RCC 7860 (cell line): ENCODE data around the gene CRLF2.
"Not testable (repeated sequence)": the region's sequence is repeated elsewhere in the genome, so short reads cannot be mapped to it uniquely, and the experiment has no call there.

Experiments
- DNase-seq: peaks from one replicate; pipeline ENCODE4 v3.0.0-alpha.2; 2015; ENCODE audit warnings: low spot score
- FAIRE-seq: peaks from 2 replicates; lab custom pipeline; 2012; peaks lifted over from hg19 to GRCh38; lab: Jason Lieb, UNC

The CRLF2 gene

DNA sequence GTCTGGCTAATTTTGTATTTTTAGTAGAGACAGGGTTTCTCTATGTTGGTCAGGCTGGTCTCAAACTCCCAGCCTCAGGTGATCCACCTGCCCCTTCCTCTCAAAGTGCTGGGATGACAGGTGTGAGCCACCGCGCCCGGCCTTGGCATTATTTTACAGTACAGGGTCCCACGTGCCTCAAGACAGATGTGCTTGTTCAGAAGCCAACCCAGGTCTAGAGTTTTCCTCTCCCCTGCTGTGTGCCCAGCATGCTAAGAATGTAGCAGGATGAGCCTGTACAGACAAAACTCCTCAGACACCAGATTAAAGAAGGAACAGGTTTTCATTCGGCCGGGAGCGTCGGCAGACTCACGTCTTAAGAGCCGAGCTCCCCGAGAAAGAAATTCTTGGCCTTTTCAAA, 42.2 kb downstream of the CRLF2 start:
- FAIRE-seq = no peak
- DNase-seq = no peak

DNA sequence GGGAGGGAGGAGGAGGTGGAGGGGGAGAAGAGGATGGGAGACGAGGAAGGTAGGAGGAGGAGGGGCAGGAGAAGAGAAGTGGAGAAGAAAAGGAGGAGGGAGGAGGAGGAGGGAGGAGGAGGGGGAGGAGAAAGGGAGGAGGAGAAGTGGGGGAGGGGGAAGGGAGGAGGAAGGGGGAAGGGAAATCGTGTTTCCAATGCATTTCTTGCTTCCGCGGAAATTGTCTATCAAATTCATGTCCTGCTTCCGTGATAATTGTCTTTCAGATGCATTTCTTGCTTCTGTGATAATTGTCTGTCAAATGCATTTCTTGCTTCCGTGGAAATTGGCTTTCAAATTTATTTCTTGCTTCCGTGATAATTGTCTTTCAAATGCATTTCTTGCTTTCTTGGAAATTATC, 43.3 kb downstream of the CRLF2 start:
- DNase-seq (no peak), FAIRE-seq (no peak)

DNA sequence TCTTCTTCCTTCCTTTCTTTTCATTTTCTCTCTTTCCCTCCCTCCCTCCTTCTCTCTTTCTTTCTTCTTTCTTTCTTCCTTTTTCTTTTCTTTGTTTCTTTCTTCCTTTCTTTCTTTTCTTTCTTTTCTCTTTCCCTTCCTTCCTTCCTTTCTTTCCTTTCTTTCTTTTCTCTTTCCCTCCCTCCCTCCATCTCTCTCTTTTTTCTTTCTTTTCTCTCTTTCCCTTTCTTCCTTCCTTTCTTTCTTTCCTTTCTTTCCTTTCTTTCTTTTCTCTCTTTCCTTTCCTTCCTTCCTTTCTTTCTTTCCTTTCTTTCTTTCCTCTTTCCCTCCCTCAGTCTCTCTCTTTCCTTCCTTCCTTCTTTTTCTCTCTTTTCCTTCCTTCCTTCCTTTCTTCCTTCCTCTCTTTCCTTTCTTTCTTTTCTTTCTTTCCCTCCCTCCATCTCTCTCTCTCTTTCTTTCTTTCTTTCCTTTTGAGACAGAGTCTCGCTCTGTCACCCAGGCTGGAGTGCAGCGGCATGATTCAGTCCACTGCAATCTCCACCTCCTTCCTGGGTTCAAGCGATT, 44.4 kb downstream of the CRLF2 start:
- no peak for FAIRE-seq

DNA sequence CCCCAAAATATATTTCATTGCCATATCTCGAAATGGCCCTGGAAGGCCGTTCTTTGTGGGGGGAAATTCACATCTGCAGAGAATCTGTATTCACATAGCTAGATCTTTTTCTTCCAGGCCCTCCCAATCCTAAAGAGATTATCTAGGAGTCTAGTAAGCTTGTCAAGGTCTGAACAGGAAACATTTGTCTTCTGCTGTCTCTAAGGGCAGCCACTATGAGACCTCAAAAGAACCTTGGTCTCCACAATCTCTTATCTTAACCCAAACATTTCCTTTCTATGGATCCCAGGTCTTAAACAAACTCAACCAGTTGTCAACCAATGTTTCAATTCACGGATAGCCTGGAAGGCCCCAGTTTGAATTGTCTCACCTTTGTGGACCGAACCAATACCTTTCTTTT, 45.0 kb downstream of the CRLF2 start:
- FAIRE-seq (no peak), DNase-seq (no peak)

More for the DNA sequence above, 44.4 kb downstream of the CRLF2 start:
- DNase-seq = no peak

DNA sequence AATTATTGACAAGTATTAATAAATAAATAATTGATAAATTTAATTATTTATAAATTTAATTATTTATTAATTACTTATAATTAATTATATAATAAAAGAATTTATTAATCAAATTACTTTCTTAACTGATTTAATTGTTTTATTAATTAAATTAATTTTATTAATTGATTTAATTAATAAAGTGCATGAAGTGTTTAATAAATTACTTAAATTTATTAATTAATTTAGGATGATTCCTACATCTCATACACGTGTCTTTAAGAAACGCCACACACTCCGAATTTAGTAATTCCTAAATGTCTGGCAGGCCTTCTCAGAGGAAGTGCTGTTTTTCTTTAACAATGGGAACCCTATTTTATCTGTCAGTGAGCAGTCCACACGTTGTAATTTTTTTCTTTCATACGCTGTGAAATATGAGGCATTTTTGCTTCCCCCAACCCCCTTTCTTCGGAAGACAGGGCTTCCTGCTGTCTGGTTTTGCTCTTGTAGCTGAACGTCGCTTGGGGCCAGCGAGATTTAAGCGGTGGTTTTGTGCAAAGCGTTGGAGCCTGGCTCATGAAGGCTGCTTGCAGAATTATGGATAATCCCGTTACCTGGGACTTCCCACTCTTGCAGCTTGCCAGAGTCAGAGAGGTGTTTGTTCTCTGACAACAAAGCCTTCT, 46.8 kb downstream of the CRLF2 start:
- no peak for DNase-seq
- no peak for FAIRE-seq

DNA sequence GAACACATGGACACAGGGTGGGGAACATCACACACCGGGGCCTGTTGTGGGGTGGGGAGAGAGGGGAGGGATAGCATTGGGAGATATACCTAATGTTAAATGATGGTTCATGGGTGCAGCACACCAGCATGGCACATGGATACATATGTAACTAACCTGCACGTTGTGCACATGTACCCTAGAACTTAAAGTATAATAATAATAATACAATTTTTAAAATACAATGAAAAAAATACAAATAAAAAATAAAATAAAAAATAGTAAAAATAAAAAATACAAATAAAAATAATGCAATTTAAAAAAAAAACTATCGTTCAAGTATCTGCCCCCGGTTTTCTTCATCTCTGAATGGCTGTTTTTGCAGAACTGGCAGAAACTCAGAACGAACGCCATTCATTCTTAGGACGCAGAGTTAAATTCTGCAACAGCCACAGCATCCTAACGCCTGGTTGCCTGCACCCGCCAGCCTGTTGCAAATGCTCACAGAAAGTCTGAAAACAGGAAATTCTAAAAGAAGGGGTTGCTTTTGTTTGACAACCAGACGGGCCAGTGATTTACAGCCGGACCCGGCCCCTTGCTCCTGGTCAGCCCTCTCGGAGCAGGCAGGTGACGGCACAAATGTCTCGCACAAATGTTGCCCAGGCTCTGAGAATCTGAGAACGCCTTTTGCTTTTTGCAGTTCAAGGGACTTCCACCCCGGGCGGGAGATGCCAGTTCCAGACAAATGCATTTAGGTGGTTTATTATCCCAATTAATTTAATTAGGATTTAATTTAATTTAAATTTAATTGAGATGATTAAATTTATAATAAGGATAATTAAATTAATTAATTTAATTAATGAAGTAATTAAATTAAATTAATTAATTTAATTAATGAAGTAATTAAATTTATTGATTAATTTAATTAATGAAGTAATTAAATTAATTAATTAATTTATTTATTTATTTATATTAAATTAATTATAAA, 47.8 kb downstream of the CRLF2 start:
- FAIRE-seq (no peak), DNase-seq (no peak)

DNA sequence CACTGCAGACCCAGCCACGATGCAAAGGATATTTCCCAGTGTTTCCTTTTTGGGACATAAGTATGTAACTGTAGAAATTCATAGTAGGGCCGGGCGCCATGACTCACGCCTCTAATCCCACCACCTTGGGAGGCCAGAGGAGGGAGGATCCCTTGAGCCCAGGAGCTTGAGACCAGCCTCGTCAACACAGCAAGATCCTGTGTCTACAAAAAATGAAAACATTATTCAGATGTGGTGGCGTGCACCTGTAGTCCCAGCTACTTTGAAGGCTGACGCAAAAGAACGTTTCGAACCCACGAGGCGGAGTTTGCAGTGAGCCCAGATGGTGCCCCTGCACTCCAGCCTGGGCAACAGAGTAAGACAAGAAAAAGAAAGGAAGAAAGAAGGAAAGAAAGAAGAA, 49.2 kb downstream of the CRLF2 start:
- FAIRE-seq (no peak), DNase-seq (no peak)

DNA sequence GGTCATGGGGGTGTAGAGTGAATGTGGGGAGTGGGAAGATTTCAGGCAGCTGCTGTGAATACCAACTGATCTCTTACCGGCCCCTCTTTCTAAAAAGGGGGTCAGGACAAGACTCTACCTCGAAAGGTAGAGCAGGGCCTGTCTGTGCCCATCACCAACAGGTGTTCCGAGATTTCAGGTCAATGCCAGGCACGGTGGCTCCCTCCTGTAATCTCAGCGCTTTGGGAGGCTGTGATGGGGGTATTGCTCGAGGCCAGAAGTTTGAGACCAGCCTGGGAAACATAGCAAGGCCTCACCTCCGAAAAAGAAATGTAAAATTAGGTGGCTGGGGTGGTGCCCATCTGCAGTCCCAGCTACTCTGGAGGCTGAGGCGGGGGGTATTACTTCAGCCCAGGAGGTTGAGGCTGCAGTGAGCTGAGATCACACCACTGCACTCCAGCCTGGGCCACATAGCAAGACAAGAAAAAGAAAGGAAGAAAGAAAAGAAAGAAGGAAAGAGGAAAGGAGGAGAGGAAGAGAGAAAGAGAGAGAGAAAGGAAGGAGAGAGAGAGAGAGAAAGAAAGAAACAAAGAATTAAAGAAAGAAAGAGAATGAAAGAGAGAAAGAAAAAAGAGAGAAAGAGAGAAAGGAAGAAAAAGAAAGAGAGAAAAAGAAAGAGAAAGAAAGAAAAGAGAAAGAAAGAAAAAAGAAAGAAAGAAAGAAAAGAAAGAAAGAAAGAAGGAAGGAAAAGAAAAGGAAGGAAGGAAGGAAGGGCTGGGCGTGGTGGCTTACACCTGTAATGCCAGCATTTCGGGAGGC, 50.1 kb downstream of the CRLF2 start:
- DNase-seq = no peak
- FAIRE-seq = no peak

DNA sequence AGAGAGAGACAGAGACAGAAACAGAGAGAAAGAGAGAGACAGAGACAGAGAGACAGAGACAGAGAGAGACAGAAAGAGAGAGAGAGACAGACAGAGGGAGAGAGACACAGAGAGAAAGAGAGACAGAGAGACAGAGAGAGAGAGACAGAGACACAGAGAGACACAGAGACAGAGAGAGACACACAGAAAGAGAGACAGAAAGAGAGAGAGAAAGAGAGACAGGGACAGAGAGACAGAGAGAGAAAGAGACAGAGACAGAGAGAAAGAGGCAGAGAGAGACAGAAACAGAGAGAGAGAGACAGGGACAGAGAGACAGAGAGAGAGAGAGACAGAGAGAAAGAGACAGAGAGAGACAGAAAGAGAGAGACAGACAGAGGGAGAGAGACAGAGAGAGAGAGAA, 52.9 kb downstream of the CRLF2 start:
- DNase-seq (no peak), FAIRE-seq (no peak)

DNA sequence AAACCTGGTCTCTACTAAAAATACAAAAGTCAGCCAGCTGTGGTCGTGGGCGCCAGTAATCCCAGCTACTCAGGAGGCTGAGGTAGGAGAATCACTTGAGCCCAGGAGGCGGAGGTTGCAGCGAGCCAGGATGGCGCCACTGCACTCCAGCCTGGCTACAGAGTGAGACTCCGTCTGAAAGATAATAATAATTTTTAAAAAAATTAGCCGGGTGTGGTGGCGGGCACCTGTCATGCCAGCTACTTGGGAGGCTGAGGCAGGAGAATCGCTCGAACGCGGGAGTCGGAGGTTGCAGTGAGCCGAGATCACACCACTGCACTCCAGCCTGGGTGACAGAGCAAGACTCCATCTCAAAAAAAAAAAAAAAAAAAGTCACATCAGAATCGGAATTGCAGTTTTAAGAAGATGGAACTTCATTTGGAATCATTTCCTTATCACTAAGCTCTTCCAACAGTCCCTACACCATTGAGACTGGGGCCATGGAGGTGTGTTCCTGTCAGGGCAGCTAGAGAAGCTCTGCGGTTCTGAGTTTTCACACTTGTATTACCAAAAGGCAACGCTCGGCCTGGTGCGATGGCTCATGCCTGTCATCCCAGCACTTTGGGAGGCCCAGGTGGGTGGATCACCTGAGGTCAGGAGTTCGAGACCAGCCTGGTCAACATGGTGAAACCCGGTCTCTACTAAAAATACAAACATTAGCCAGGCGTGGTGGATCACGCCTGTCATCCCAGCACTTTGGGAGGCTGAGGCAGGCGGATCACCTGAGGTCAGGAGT, 55.6 kb downstream of the CRLF2 start:
- FAIRE-seq, DNase-seq: not testable (repeated sequence)

DNA sequence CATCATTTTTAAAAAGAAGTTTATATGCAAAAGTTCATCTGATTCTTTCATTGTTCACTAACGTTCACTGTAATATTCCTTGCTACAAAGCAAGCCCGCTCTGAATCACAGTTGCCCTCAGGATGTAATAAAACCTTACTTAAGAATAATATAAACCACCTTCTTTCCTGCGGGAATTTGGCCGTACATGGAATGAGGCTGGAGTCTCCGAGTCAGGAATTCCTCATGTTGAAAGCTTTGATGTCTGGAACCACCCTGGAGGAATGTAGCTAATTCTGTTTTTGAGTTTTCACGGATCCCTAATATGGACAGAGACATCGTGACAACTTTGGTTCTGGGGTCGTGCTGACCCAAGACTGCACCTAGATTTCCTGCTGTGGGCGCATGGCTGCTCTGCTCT, 58.5 kb downstream of the CRLF2 start:
- DNase-seq (no peak), FAIRE-seq (no peak)

DNA sequence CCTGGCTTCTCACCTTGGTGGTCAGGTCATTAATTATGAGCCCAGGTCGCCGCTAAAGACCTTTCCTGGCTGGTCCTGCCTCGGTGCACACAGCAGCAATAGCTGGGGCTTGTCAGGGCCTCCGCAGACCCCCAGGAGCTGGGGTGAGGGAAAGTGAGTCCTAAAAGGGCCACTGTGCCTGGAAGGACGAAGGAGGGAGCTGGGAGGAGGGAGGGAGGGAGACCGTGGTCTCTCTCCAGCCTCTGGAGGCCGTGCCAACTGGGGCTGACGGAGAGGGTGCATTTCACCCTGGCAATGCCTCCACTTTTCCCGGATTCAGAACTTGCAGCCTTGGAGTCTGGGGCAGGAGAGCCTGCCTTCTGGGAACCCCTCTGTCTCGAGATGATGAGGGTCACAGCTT, 60.4 kb downstream of the CRLF2 start:
- DNase-seq (no peak), FAIRE-seq (no peak)

DNA sequence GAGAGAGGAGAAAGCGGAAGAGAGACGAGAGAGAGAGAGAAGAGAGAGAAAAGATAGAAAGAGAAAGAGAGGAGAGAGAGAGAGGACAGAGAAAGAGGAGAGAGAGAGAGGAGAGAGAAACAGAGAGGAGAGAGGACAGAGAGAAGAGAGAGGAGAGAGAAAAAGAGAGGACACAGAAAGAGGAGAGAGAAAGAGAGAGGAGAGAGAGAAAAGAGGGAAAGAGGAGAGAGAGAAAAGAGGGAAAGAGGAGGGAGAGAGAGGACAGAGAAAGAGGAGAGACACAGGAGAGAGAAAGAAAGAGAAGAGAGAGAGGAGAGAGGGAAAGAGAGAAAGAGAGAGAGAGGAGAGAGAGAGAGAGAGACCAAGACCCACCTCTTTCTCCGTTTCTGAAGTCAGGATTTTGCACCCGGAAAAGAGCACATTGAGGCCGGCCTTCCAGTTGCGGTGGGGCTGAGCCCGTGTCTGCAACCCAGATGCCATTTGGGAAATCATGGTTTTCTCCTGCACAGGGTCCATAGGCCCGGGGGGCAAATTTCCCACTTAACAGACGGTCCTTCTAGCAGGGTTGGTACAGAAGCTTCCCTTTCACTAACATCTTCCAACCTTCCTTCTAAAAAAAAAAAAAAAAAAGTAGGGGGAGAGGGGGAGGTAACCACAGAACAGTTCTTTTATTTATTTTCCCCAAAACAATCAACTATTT, 60.9 kb downstream of the CRLF2 start:
- FAIRE-seq (no peak), DNase-seq (no peak)

DNA sequence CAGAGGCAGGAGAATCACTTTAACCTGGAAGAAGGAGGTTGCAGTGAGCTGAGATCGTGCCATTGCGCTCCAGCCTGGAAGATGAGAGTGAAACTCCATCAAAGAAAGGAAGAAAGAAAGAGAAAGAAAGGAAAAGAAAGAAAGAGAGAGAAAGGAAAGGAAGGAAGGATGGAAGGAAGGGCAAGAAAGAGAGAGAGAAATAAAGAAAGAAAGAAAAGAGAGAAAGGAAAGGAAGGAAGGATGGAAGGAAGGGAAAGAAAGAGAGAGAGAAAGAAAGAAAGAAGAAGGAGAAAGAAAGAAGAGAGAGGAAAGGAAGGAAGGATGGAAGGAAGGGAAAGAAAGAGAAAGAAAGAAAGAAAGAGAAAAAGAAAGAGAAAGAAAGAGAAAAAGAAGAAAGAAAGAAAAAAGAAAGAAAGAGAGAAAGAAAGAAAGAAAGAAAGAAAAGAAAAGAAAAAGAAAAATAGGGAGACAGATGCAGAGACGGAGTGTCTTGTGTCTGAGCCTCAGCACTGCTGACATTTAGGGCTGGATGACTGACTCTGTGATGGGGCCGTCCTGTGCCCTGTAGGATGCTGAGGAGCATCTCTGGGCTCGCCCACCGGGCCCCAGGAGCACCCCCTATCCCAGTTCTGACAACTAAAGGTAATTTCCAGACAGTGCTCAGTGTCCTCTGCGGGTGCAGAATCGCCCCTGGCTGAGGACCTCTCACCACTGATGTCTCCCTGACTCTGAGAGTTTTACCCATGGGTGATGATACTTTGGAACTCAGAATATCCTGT, 61.7 kb downstream of the CRLF2 start:
- FAIRE-seq = no peak
- DNase-seq = no peak

DNA sequence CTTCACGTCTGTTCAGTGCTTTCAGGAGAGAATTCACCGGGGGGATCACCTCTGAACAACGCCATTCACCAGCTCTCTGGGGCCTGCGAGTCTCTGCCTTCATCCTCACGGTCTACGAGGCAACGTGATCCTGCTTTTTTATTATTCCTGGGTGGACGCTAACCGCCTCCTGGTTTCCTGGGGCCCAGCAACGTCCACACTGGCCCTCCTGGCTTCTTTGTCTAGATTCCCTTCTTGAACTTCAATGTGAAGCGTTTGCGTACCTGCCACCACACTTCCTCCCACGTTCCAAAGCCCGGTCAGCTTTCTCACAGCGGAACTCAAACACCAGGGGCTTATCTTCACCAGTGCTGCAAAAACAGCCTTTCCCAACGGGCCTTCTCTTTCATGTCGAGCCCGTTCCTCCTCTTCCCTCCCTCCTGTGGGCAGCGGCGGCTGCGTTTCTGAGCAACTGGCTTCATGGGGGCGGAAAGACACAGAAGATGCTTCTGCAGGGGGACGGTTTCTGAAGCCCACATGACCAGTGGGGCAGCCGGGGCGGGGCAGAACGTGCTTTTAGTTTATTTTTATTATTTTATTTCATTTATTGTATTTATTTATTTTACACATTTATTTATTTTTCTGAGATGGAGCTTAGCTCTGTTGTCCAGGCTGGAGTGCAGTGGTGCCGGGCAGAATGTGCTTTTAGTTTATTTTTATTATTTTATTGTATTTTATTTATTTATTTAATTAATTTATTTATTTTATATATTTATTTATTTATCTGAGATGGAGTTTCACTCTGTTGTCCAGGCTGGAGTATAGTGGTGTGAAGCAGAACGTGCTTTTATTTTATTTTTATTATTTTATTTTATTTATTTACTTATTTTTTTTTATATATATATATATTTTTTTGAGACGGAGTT, 64.6 kb downstream of the CRLF2 start:
- DNase-seq (no peak), FAIRE-seq (no peak)

DNA sequence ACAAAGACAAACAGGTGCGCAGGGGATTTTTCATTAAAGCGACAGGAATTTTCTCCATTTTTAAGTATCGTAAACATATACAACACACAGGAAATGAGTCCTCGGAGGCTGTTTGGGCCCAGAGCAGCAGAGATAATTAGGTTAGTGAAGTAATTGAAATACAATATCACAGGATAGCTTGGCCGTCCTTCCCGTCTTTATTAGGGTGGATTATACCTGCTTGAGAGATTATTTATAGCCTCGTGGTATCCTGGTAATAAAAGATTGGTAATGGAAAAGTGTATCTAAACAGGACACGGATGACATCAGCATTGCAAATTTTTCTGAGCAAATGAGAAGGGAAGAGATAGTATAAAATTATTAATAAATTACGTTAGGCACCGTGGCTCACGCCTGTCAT, 68.2 kb downstream of the CRLF2 start:
- FAIRE-seq = no peak

More for the DNA sequence above, 68.2 kb downstream of the CRLF2 start:
- no peak for DNase-seq
